HFFc6 (cell line): ENCODE measurements around the gene EXOC4. TPM values are rescaled to one million over a fixed set of nuclear protein-coding genes. Genes with fewer than 3 reads are reported as not detected.
A peak's percentile ranks its signal among the peaks of the same experiment; 100 is the strongest.
"Not testable (repeated sequence)": the region's sequence is repeated elsewhere in the genome, so short reads cannot be mapped to it uniquely, and the experiment has no call there.

Experiments
- DNase-seq: peaks from one replicate; pipeline ENCODE4 v3.0.0-alpha.2; 2018
- H3K27ac Mint-ChIP-seq: 2 replicates; pipeline ENCODE4 v1.8.0; 2020; ENCODE audit warnings: mild to moderate bottlenecking, mixed read lengths
- H3K27me3 Mint-ChIP-seq: 2 replicates; pipeline ENCODE4 v1.8.0; 2021; ENCODE audit warnings: mild to moderate bottlenecking, moderate library complexity, mixed read lengths; ENCODE audit not compliant: insufficient read depth
- H3K36me3 Mint-ChIP-seq: 2 replicates; pipeline ENCODE4 v1.8.0; 2021; ENCODE audit warnings: low read depth, mixed read lengths
- H3K4me1 Mint-ChIP-seq: 2 replicates; pipeline ENCODE4 v1.8.0; 2020; ENCODE audit warnings: low read depth, mixed read lengths
- H3K4me3 Mint-ChIP-seq: 2 replicates; pipeline ENCODE4 v1.8.0; 2020; ENCODE audit warnings: mild to moderate bottlenecking, moderate library complexity, mixed read lengths
- H3K9me3 Mint-ChIP-seq: 2 replicates; pipeline ENCODE4 v1.8.0; 2020; ENCODE audit warnings: mild to moderate bottlenecking, mixed read lengths
- total RNA-seq, 6 experiments: library from RNA; stranded (reverse); fragmentation: NEBNext Ultra II Directional; extraction: Animal tissue kit (Norgen Biotek cat#: 25700); gene quantifications; 2 replicates in 1 of 6; 3 replicates in 5 of 6; pipeline ENCODE4 v1.2.3, GENCODE V29; 2021
- TF ChIP-seq, protein P1 (sequence below): fragments of 200-600 bp; sonication (generic); IDR thresholded peaks from 2 replicates; pipeline ENCODE4 v1.5.0; 2021; ENCODE audit warnings: antibody characterized with exemption, mild to moderate bottlenecking

The EXOC4 gene
- total RNA-seq, 6 experiments from 2014 or later: 57.6 to 67.6 (median 61.4) TPM

GRCh38 chr7:133987582-133987981 lies 734.7 kb downstream of the EXOC4 start:
- H3K36me3 Mint-ChIP-seq: no peaks in the 10 kb centered on the region
- H3K27ac Mint-ChIP-seq: no peak overlapping the region
- no peak overlapping the region for H3K4me3 Mint-ChIP-seq
- DNase-seq: no peak
- TF ChIP-seq, protein P1, sequence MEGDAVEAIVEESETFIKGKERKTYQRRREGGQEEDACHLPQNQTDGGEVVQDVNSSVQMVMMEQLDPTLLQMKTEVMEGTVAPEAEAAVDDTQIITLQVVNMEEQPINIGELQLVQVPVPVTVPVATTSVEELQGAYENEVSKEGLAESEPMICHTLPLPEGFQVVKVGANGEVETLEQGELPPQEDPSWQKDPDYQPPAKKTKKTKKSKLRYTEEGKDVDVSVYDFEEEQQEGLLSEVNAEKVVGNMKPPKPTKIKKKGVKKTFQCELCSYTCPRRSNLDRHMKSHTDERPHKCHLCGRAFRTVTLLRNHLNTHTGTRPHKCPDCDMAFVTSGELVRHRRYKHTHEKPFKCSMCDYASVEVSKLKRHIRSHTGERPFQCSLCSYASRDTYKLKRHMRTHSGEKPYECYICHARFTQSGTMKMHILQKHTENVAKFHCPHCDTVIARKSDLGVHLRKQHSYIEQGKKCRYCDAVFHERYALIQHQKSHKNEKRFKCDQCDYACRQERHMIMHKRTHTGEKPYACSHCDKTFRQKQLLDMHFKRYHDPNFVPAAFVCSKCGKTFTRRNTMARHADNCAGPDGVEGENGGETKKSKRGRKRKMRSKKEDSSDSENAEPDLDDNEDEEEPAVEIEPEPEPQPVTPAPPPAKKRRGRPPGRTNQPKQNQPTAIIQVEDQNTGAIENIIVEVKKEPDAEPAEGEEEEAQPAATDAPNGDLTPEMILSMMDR: no peak
- peaks cover 7% of the 10 kb centered on the region; the same call in 1 of the 2 replicates for H3K4me1 Mint-ChIP-seq
- no peaks in the 10 kb centered on the region for H3K9me3 Mint-ChIP-seq
- no peaks in the 10 kb centered on the region for H3K27me3 Mint-ChIP-seq

DNA sequence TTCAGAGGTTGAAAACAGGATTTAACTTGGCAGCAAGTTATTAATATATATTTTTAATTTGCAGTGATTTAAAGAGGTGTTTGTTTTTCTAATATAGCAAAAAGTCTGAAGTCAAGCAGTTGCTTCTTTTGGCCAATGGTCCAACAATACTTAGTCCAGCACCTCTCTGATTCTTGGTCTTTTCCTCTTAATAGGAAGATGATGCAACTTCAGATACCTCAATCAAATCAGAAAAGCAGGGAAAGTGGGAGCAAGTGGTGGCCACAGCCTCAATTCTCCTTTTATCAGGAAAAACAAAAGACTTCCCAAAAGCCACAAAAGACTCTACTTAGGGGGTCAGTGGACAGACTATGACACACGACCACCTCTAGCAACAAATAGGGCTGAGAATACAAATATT lies 740.7 kb downstream of the EXOC4 start:
- DNase-seq: no peak
- no peak overlapping the region for H3K4me3 Mint-ChIP-seq
- no peak overlapping the region for H3K27ac Mint-ChIP-seq
- no peaks in the 10 kb centered on the region; the same call in 1 of the 2 replicates for H3K27me3 Mint-ChIP-seq
- H3K36me3 Mint-ChIP-seq: no peaks in the 10 kb centered on the region
- H3K4me1 Mint-ChIP-seq: peaks cover 6% of the 10 kb centered on the region
- TF ChIP-seq, protein P1: no peak
- H3K9me3 Mint-ChIP-seq: no peaks in the 10 kb centered on the region

DNA sequence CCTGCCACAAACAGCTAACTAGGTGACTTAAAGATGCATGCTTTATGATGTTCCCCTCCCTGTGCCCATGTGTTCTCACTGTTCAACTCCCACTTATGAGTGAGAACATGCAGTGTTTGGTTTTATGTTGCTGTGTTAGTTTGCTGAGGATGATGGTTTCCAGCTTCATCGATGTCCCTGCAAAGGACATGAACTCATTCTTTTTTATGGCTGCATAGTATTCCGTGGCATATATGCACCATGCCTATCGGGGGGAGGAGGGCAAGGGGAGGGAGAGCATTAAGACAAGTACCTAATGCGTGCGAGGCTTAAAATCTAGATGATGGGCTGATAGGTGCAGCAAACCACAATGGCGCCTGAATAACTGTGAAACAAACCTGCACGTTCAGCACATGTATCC lies 741.2 kb downstream of the EXOC4 start:
- not testable (repeated sequence) for H3K36me3 Mint-ChIP-seq, DNase-seq, H3K4me3 Mint-ChIP-seq, H3K9me3 Mint-ChIP-seq, H3K27me3 Mint-ChIP-seq, H3K27ac Mint-ChIP-seq, H3K4me1 Mint-ChIP-seq

DNA sequence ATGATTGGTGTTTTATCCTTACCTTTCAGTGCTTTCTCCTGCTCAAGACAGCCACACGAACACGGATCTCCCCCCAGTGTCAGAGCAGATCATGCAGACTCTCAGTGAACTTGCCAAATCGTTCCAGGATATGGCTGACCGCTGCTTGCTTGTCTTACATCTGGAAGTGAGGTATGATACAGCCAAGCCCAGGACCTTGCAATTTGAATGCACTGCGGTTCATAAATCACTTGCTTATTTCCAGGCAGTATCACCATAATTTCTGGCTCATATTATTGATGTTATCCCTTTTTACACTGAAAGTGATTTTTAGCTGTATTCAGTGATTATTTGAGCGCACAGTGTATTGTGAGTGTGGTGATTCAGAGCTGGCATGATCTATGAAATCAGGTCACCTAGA lies 744.6 kb downstream of the EXOC4 start:
- no peak overlapping the region for H3K4me3 Mint-ChIP-seq
- no peaks in the 10 kb centered on the region for H3K36me3 Mint-ChIP-seq
- H3K27me3 Mint-ChIP-seq: no peaks in the 10 kb centered on the region; the same call in 1 of the 2 replicates
- H3K27ac Mint-ChIP-seq: no peak overlapping the region
- no peaks in the 10 kb centered on the region for H3K9me3 Mint-ChIP-seq
- no peak for DNase-seq
- peaks cover 10% of the 10 kb centered on the region for H3K4me1 Mint-ChIP-seq
- TF ChIP-seq, protein P1: no peak

DNA sequence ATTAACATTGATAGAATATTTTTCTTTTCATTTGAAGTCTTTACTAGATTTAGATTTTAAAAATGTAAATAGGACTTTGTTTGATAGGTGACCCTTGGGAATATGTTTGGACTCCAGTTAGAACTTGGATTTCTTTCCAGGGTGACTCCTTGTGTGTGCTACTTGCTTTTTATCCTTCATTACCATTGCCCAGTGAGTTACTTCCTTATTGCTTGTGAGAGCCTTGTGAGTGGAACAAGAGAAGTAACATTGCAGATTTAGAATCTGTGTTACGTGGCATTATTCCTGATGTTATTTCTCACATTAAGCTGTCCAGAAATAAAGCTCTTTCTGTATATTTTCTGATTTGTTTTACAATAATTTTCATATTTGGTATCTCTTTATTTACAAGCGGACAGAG lies 746.3 kb downstream of the EXOC4 start:
- Mint-ChIP-seq H3K36me3 (no peaks in the 10 kb centered on the region), H3K9me3 (no peaks in the 10 kb centered on the region), H3K27me3 (no peaks in the 10 kb centered on the region; the same call in 1 of the 2 replicates), H3K27ac (no peak overlapping the region), H3K4me1 (peaks cover 10% of the 10 kb centered on the region), H3K4me3 (no peak overlapping the region)
- TF ChIP-seq, protein P1: no peak
- DNase-seq: no peak

- DNase-seq: no peak
- Mint-ChIP-seq H3K27me3 (no peaks in the 10 kb centered on the region), H3K4me1 (no peaks in the 10 kb centered on the region), H3K27ac (no peak overlapping the region), H3K36me3 (peaks cover 7% of the 10 kb centered on the region; the same call in 1 of the 2 replicates), H3K4me3 (no peak overlapping the region; the same call in 1 of the 2 replicates), H3K9me3 (no peaks in the 10 kb centered on the region)
- TF ChIP-seq, protein P1: peak; percentile 36
These were observed 752.1 kb downstream of the EXOC4 start for GRCh38 chr7:134004829-134005505.
